ENCODE data around the gene PPFIBP1. TPM values are rescaled to one million over a fixed set of nuclear protein-coding genes. Genes with fewer than 3 reads are reported as not detected.

Gene PPFIBP1
- total RNA-seq, 1 donor from 2014 or later: 56.4 TPM

DNA sequence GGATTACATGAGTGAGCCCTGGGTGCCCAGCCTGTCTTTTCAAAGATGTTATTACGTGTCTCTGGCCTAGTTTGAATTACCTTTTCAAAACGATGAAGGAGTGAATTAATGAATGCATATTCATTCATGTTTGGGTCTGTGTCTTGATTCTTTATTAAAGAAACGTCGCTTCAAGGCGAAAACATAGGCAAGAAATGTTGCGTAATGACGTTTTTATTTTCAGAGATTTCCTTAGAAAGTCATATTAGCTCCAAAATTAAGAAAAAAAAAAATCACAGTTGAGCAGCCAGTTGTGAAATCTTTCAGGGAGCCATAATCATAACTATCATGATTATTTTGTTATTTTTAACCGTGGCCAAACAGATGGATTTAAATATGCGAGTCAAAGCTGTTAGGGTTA is 3.5 kb downstream of the PPFIBP1 start:
- Histone ChIP-seq H3K27ac (no peak overlapping the region), H3K4me1 (peaks cover 0 to 18% of the 10 kb centered on the region in 2 donors), H3K4me3 (no peak overlapping the region), H3K9me3 (no peaks in the 10 kb centered on the region), H3K36me3 (no peaks in the 10 kb centered on the region), H3K27me3 (no peaks in the 10 kb centered on the region)
- intact Hi-C loops (cut with DNase I): loop anchor here (10.0 kb wide), 2 partner anchors 93 to 193 kb away; partner anchors contain the start of gene BMAL2
- DNase-seq (ENCODE audit: low spot score in 2 of 2): no peak
- TF ChIP-seq, protein P1, sequence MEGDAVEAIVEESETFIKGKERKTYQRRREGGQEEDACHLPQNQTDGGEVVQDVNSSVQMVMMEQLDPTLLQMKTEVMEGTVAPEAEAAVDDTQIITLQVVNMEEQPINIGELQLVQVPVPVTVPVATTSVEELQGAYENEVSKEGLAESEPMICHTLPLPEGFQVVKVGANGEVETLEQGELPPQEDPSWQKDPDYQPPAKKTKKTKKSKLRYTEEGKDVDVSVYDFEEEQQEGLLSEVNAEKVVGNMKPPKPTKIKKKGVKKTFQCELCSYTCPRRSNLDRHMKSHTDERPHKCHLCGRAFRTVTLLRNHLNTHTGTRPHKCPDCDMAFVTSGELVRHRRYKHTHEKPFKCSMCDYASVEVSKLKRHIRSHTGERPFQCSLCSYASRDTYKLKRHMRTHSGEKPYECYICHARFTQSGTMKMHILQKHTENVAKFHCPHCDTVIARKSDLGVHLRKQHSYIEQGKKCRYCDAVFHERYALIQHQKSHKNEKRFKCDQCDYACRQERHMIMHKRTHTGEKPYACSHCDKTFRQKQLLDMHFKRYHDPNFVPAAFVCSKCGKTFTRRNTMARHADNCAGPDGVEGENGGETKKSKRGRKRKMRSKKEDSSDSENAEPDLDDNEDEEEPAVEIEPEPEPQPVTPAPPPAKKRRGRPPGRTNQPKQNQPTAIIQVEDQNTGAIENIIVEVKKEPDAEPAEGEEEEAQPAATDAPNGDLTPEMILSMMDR (IDR thresholded peaks at IDR 0.05): no peak

DNA sequence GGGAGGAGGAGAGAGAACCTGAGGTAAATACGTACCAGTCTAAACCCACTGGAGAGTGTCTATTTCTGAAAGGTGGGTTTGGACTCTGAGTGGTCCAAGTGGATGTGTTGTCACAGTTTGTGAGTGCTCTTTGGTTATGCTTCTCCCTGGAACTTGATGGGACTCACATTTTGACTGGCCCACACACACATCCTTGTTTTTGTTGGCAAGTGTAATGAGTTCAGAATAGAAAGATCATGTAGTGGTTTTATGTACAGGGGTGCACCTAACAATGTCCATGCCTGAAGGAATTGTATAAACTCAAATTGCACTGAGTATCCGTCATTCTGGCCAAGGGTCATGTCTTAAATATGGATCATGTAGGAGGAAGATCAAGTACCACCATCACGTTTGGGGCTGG is 4.8 kb downstream of the PPFIBP1 start:
- Histone ChIP-seq H3K9me3 (no peaks in the 10 kb centered on the region), H3K4me1 (peaks cover 0 to 12% of the 10 kb centered on the region in 2 donors), H3K4me3 (no peak overlapping the region), H3K36me3 (no peaks in the 10 kb centered on the region), H3K27ac (peak overlapping the region in 1 of 2 donors; percentile 17), H3K27me3 (no peaks in the 10 kb centered on the region)
- DNase-seq (ENCODE audit: low spot score in 2 of 2): no peak
- TF ChIP-seq, protein P1 (IDR thresholded peaks at IDR 0.05): no peak
- intact Hi-C loops (cut with DNase I): loop anchor here (10.0 kb wide), 2 partner anchors 94 to 194 kb away; partner anchors contain the start of gene BMAL2

DNA sequence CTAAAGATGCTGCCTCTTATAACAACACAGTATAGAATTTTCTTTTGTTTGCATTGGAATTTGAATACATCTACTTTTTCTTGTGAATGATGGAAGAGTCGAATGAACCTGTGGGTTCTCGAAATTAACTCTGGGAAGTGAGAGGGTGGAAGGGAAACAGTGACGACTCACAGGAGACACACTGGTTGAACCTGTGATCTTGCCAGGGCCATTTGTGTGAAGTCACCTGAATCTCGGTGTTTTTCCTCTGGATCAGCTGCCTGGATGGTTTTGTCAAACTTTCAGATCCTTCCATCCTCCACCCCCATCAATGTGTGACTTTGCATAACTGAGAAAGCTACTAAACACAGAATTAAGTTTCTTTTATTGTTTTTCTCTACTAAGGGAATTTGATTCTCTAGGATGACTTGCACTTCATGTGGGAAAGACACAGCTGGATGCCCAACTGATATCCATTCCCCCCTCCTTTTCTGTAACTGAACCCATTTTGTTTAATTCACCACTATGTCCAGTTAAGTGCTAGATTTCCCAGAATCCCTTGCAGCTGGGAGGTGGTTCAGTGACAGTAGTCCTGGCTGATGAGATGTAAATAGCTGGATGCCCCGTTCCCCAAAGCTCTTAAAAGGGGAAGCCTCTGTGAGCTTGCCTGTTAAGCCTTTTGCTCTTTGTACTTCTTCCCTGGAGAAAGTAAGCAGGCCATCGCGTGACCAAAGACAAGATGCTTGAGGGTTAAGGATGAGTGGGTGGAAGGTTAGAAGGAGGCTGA is 6.3 kb downstream of the PPFIBP1 start:
- no peak for DNase-seq (ENCODE audit: low spot score in 2 of 2)
- Histone ChIP-seq H3K27ac (peak overlapping the region in 1 of 2 donors; percentile 35), H3K27me3 (no peaks in the 10 kb centered on the region), H3K9me3 (no peaks in the 10 kb centered on the region), H3K36me3 (peaks cover 0 to 3% of the 10 kb centered on the region in 2 donors), H3K4me3 (no peak overlapping the region), H3K4me1 (peaks cover 0 to 12% of the 10 kb centered on the region in 2 donors)
- intact Hi-C loops (cut with DNase I): no loop called here
- TF ChIP-seq, protein P1 (IDR thresholded peaks at IDR 0.05): no peak

DNA sequence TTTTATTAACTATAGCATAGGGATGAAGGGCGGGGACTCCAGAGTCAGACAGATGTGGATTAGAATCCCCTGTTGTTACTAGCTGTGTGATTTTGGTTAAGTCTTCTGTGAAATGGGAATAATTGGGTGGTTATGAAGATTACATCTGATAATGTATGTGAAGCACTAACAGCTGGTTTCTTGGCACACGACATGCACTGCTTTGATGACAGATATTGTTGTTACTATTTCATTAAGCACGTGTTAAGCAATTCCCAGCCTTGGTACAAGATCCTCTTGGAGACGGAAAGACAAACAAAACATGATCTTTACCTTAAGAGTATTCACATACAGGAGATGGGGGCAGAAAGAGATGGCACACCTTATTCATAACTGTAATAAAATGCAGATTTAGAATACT is 7.9 kb downstream of the PPFIBP1 start:
- Histone ChIP-seq H3K27ac (peak overlapping the region; percentile 17 to 25), H3K9me3 (no peaks in the 10 kb centered on the region), H3K4me3 (no peak overlapping the region), H3K36me3 (peaks cover 0 to 11% of the 10 kb centered on the region in 2 donors), H3K4me1 (peaks cover 0 to 16% of the 10 kb centered on the region in 2 donors), H3K27me3 (no peaks in the 10 kb centered on the region)
- no peak for DNase-seq (ENCODE audit: low spot score in 2 of 2)
- intact Hi-C loops (cut with DNase I): no loop called here
- TF ChIP-seq, protein P1 (IDR thresholded peaks at IDR 0.05): no peak

DNA sequence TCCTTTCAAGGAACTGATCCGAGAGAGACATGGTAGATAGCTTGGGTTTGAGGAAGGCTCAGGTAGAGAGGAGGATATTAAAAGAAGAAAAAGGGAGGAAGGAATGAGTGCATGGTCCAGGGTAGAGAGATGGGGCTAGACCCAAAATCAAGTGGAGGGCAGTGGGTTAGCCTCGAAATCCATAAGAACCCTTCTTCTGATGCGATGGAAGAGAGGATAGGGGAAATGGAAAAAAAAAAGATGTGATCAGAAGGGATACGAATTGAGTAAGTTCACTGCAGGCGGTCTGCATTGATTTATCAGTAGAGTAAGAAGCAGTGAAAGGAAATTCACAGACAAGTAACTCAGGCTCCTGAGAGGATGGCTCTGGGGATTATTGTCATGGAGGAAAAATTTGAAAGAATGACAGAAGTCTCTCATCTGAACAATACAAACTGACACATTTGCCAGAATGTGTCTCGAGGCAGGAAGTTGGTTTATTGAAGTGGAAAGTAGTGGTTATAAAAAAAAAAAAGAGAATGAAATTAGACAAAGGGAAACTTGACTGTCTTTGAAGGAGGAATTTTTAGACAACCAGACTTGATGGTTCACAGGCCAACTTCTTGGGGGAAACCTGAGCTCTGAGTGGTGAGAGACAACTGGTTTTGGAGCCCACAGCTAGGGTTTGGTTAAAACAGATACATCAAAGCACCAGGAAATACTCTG is 10.2 kb downstream of the PPFIBP1 start:
- Histone ChIP-seq H3K36me3 (peaks cover 0 to 11% of the 10 kb centered on the region in 2 donors), H3K4me1 (peaks cover 9 to 30% of the 10 kb centered on the region in 2 donors), H3K4me3 (no peak overlapping the region), H3K9me3 (no peaks in the 10 kb centered on the region), H3K27me3 (no peaks in the 10 kb centered on the region), H3K27ac (peak overlapping the region; percentile 10 to 24)
- intact Hi-C loops (cut with DNase I): no loop called here
- TF ChIP-seq, protein P1 (IDR thresholded peaks at IDR 0.05): no peak
- no peak for DNase-seq (ENCODE audit: low spot score in 2 of 2)
